Activated naive CD4-positive, alpha-beta T cell treated with anti-CD3 and anti-CD28 coated beads for 36 hours (primary cell): Measurements from ENCODE around the gene PRM2. TPM values are rescaled to one million over a fixed set of nuclear protein-coding genes. Genes with fewer than 3 reads are reported as not detected.
A peak's percentile ranks its signal among the peaks of the same experiment; 100 is the strongest.

Source experiments
- CTCF ChIA-PET: fragments of 350-600 bp; sonication (Branson Sonifier 250); formaldehyde crosslinking; loops from one replicate; lab custom pipeline; 2021; ENCODE audit warnings: antibody characterized with exemption; lab: Charles Lee
- DNase-seq: peaks from one replicate; pipeline ENCODE4 v3.0.0-alpha.2; 2020
- H3K27ac Mint-ChIP-seq: one replicate; pipeline ENCODE4 v1.8.0; 2021; ENCODE audit warnings: mild to moderate bottlenecking, mixed read lengths
- H3K27me3 Mint-ChIP-seq: one replicate; pipeline ENCODE4 v1.8.0; 2021; ENCODE audit warnings: low read depth, mixed read lengths
- H3K36me3 Mint-ChIP-seq: one replicate; pipeline ENCODE4 v1.8.0; 2021; ENCODE audit warnings: low read depth, mixed read lengths
- H3K4me1 Mint-ChIP-seq: one replicate; pipeline ENCODE4 v1.8.0; 2021; ENCODE audit warnings: low read depth, mixed read lengths
- H3K4me3 Mint-ChIP-seq: one replicate; pipeline ENCODE4 v1.8.0; 2021; ENCODE audit warnings: mild to moderate bottlenecking, moderate library complexity, mixed read lengths
- H3K9me3 Mint-ChIP-seq: one replicate; pipeline ENCODE4 v1.8.0; 2021; ENCODE audit warnings: mixed read lengths
- intact Hi-C: fragments of 100-400 bp; cut with micrococcal nuclease; formaldehyde crosslinking; loops from one replicate; pipeline ENCODE4 v1.15.1; 2023
- microRNA-seq: library from miRNA; unstranded; fragments of <30 nt; microRNA quantifications from one replicate; pipeline ENCODE4 v1.2.0, GENCODE V29; 2022; ENCODE audit warnings: borderline microRNAs expressed, borderline replicate concordance
- total RNA-seq, 2 experiments: library from RNA; stranded (reverse); gene quantifications; one replicate each; pipeline ENCODE4 v1.2.3, GENCODE V29; 2021

PRM2 gene
- total RNA-seq, 2 experiments from 2014 or later = not detected

DNA sequence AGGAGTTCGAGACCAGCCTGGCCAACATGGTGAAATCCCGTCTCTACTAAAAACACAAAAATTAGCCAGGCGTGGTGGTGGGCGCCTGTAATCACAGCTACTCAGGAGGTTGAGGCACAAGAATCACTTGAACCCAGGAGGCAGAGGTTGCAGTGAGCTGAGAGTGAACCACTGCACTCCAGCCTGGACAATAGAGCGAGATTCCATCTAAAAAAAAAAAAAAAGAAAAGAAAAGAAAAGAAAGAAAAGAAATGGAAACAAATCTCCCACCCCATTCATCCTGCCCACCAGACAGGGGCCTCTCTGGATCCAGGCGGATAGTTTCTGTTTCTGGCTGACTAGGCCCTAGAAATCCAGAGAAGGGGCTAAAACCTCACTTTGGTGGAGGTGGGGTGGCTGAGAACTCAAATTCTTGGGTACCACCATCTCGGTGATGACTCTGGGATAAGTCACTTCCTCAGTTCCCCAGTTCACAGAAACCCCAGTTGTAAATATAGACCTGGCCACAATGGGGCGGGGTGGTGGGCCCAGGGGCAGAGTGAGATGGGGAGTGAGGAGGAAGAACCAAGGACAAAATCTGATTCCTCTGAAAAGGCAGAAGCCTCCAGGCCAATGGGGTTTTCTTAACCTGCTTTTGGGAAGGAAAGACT lies 42.4 kb downstream of the PRM2 start:
- peak overlapping the region; percentile 57 for H3K4me3 Mint-ChIP-seq

DNA sequence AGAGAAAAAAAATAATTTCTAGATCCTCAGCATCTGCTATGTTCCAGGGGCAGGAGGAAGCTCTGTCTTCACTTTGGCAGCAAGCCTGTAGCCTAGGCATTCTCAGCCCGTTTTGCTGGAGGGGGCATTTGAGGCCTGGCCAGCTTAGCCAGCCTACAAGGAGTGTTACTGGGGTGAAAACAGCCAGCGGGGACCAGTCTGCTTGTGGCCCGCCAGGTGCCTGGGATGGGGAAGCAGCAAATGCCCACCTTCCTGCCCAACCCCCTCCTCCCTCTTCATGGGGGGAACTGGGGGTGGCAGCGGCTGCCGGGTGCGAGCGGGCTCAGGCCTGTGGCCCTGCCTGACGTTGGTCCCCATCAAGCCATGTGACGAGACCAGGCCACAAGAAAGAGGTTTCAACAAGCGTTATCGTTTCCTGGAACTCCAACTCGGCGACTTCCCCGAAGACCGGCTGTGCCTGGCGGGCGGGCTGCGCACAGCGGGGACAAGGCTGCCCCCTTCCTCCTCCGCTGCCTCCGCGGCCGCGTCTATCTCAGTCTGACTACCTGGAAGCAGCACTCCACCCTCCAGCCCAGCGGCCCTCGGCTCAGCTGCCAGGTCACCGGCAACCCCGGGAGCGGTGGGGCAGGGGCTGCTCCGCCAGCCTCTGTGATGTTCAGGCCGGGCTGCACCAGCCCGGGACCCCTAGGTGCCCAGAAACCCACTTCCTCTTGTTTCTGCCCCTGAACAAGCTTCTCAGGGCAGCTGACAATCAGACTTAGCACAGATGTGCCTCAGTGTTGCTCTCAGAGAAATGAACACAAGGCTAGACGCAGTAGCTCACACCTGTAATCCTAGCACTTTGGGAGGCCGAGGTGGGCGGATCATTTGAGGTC lies 43.2 kb downstream of the PRM2 start:
- Mint-ChIP-seq H3K9me3 (no peaks in the 10 kb centered on the region), H3K4me1 (peaks cover 55% of the 10 kb centered on the region), H3K27me3 (no peaks in the 10 kb centered on the region), H3K4me3 (peak overlapping the region; percentile 57), H3K27ac (peak overlapping the region; percentile 99), H3K36me3 (no peaks in the 10 kb centered on the region)
- CTCF ChIA-PET = interaction anchor here (0.6 to 2.0 kb wide), 5 partner anchors 8 to 123 kb away, joined by 3 to 12 read pairs (median 6); no protein-coding TSS in a partner anchor
- DNase-seq = peak; percentile 97
- intact Hi-C loops = loop anchor here (1.0 to 2.0 kb wide), 5 partner anchors 8 to 245 kb away; no protein-coding TSS in a partner anchor

More for the DNA sequence above, 42.4 kb downstream of the PRM2 start:
- Mint-ChIP-seq H3K9me3 (no peaks in the 10 kb centered on the region), H3K27ac (peak overlapping the region; percentile 99), H3K36me3 (no peaks in the 10 kb centered on the region), H3K27me3 (no peaks in the 10 kb centered on the region), H3K4me1 (peaks cover 49% of the 10 kb centered on the region)
- CTCF ChIA-PET = interaction anchor here (1.0 to 2.0 kb wide), 5 partner anchors 9 to 263 kb away, joined by 3 to 12 read pairs (median 6); no protein-coding TSS in a partner anchor
- peak; percentile 87 for DNase-seq
- intact Hi-C loops = loop anchor here (1.0 to 2.0 kb wide), 5 partner anchors 9 to 246 kb away; no protein-coding TSS in a partner anchor

DNA sequence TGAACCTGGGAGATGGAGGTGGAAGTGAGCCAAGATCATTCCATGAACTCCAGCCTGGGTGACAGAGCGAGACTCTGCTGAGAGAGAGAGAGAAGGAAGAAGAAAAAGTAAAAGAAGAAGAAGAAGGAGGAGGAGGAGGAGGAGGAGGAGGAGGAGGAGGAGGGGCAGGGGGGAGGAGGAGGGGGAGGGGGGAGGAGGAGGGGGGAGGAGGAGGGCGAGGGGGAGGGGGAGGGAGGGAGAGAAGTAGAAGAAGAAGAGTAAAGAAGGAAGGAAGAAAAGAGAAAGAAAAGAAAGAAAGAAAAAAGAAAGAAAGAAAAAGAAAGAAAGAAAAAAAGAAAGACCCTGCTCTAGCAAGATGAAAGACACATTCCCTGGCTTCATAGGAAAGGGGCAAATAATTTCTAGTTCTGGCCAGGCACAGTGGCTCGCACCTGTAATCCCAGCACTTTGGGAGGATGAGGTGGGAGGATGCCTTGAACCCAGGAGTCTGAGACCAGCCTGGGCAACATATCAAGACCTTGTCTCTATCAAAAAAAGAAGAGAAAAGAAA lies 43.9 kb downstream of the PRM2 start:
- Mint-ChIP-seq H3K27ac (peak overlapping the region; percentile 99), H3K36me3 (no peaks in the 10 kb centered on the region), H3K4me3 (peak overlapping the region; percentile 57), H3K4me1 (peaks cover 59% of the 10 kb centered on the region), H3K27me3 (no peaks in the 10 kb centered on the region), H3K9me3 (no peaks in the 10 kb centered on the region)
- intact Hi-C loops = loop anchor here (2.0 kb wide), 1 partner anchor 138 kb away; no protein-coding TSS in a partner anchor
- CTCF ChIA-PET = interaction anchor here (1.9 to 2.0 kb wide), 2 partner anchors 19 to 22 kb away, joined by 6 to 7 read pairs; no protein-coding TSS in a partner anchor
- no peak for DNase-seq

DNA sequence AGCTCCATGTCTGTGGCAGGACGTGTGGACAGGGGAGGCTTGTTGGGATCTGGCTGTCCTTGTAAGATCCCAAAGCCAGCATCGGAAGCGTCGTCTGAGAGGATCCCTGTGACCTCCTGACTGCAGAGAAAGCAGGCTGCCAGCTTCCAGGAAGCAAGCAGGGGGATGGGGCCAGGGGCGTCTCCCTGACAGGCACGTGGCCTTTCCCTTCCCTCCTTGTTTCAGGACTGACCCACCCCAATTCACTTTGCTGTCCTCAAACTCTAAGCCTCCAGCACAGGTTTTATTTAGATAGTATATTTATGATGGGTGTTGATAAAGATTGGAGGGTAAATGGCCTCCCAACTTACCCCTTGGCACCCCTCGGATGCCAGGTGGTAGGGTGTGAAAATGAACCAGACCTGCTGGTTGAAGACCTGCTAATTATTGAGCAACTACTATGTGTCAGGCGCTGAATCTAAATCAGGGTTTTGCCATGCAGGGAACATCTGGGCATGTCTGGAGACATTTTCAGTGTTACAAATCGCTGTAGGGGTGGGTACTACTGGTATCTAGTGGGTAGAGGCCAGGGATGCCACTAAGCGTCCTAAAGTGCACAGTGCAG lies 44.8 kb downstream of the PRM2 start:
- Mint-ChIP-seq H3K9me3 (no peaks in the 10 kb centered on the region), H3K27ac (peak overlapping the region; percentile 99), H3K27me3 (no peaks in the 10 kb centered on the region), H3K4me3 (no peak overlapping the region), H3K36me3 (no peaks in the 10 kb centered on the region), H3K4me1 (peaks cover 57% of the 10 kb centered on the region)
- no peak for DNase-seq
- CTCF ChIA-PET = no interaction called here
- intact Hi-C loops = no loop called here

DNA sequence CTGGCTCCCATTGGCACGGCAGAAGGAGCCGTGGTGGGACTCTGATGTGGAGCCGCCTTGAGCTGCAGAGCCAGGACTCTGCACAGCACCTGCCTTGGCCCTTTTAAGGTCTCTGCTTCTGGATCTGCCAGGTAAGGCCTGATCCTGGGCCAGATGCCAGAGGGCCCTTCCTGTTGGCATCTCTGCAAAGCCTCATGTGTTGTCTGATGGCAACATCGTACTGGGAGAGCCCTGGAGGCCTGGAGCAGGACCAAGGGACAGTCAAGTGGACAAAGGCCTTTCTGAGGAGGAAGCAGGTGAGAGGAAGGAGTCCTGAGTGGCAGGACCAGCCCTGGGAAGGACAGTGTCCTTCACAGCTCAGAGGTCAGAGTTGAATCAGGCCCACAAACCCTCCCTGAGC lies 46.4 kb downstream of the PRM2 start:
- Mint-ChIP-seq H3K36me3 (no peaks in the 10 kb centered on the region), H3K9me3 (no peaks in the 10 kb centered on the region), H3K27me3 (no peaks in the 10 kb centered on the region), H3K27ac (peak overlapping the region; percentile 53), H3K4me1 (peaks cover 68% of the 10 kb centered on the region), H3K4me3 (no peak overlapping the region)
- CTCF ChIA-PET = no interaction called here
- no peak for DNase-seq
- intact Hi-C loops = no loop called here

DNA sequence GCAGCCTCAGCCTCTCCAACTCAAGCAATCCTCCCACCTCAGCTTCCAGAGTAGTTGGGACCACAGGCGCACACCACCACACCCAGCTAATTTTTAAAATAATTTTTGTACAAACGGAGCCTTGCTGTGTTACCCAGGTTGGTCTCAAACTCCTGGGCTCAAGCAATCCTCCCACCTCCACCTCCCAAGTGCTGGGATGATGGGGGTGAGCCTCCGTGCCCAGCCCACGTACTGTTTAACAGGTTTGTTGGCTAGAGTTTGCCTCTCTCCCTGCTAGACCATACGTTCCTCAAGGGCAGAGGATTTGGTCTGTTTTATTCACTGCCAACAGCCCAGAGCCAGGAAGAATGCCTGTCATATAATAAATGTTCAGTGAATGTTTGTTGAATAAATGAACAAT lies 46.8 kb downstream of the PRM2 start:
- DNase-seq = no peak
- peak overlapping the region; percentile 20 for H3K27ac Mint-ChIP-seq
- CTCF ChIA-PET = interaction anchor here (0.7 kb wide), 1 partner anchor 11 kb away, joined by 4 read pairs; no protein-coding TSS in a partner anchor
- H3K9me3 Mint-ChIP-seq = no peaks in the 10 kb centered on the region
- no peak overlapping the region for H3K4me3 Mint-ChIP-seq
- H3K36me3 Mint-ChIP-seq = no peaks in the 10 kb centered on the region
- no peaks in the 10 kb centered on the region for H3K27me3 Mint-ChIP-seq
- H3K4me1 Mint-ChIP-seq = peaks cover 70% of the 10 kb centered on the region
- intact Hi-C loops = no loop called here

DNA sequence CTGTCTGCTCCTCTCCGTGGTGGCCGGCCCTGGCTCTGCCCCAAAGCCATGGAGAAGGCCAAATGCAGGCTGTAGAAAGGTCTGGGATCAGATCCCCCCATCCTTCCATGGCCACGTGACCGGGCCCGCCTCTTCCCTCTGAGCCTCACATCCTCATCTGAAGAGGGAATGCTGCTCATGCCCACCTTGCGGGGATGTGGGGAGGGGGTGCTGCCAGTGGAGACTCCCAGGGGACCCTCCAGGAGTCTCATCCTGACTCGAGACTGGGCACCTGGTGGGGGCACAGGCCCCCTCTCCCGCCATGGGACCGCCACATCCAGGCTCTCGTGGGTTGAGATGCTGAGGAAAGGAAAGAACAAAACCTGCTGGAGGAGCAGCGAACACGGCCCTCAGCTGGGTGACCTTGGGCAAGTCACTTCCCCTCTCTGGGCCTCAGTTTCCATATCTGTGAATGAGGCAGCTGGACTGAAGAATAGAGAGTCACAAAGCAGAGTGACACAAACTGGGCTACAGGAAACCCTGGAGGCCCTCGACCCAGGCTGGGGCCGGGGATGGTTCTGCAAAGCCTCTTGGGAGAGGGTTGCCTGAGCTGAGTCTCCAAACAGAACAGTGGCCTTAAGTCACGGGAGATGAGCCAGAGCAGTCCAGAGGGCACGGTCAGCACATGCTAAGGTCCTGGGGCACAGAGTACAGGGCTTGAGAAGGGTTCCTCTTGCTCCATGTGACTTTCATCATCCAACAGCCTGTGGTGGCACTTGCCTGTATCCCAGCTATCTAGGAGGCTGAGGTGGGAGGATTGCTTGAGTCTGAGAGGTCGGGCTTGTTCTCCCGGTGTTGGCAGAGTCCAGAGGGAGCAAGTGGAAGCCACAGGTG lies 50.4 kb downstream of the PRM2 start:
- Mint-ChIP-seq H3K27ac (peak overlapping the region; percentile 96), H3K4me3 (peak overlapping the region; percentile 35), H3K4me1 (peaks cover 53% of the 10 kb centered on the region), H3K27me3 (no peaks in the 10 kb centered on the region), H3K36me3 (no peaks in the 10 kb centered on the region), H3K9me3 (no peaks in the 10 kb centered on the region)
- DNase-seq = peak; percentile 42
- CTCF ChIA-PET = interaction anchor here (0.8 to 4.3 kb wide), 13 partner anchors 8 to 272 kb away, joined by 3 to 32 read pairs (median 6); partner anchors contain the start of gene SOCS1
- intact Hi-C loops = loop anchor here (1.0 to 2.0 kb wide), 11 partner anchors 7 to 557 kb away; partner anchors contain the start of gene DEXI

Small RNAs within 50 kb of the gene (microRNA-seq; reads per million reads assigned to microRNA genes)
- not detected for gene MIR548H2

Other genes with a start within 250 kb of the PRM2 start
- 10 to 100 TPM; 45.1 to 45.6 TPM for gene SOCS1, start 20.3 kb downstream of the PRM2 start, total RNA-seq
- not detected for gene TNP2, start 7.2 kb downstream of the PRM2 start, total RNA-seq
- gene PRM3, start 2.9 kb downstream of the PRM2 start, total RNA-seq = not detected
- gene PRM1, start 4.8 kb upstream of the PRM2 start, total RNA-seq = not detected
- 10 to 100 TPM; 82.8 to 86.2 TPM for gene RMI2, start 69.0 kb upstream of the PRM2 start, total RNA-seq